ENCODE data around the gene TEX11.
A peak's percentile ranks its signal among the peaks of the same experiment; 100 is the strongest.
"Not testable (repeated sequence)": the region's sequence is repeated elsewhere in the genome, so short reads cannot be mapped to it uniquely, and the experiment has no call there.

The TEX11 gene

GRCh38 chrX:70587158-70587557 is 321.4 kb downstream of the TEX11 start:
- not testable (repeated sequence) for DNase-seq (ENCODE audit: low read depth)

DNA sequence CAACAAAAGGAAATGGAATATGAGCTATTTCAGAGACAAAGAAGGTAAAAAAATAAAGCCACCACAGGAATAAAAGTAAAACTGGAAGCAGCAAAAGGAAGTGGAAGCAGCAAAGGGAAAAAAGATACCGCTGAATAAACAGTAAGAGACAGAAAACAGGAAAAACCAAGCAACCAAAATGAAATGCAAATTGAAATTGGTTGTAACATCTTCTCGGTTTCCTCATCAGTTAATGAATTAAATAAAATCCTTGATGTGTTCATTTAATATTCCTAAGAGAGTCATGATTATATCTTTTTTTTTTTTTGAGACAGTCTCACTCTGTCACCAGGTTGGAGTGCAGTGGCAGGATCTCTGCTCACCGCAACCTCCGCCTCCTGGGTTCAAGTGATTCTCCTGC is 331.1 kb downstream of the TEX11 start:
- no peak for DNase-seq (ENCODE audit: low read depth)

DNA sequence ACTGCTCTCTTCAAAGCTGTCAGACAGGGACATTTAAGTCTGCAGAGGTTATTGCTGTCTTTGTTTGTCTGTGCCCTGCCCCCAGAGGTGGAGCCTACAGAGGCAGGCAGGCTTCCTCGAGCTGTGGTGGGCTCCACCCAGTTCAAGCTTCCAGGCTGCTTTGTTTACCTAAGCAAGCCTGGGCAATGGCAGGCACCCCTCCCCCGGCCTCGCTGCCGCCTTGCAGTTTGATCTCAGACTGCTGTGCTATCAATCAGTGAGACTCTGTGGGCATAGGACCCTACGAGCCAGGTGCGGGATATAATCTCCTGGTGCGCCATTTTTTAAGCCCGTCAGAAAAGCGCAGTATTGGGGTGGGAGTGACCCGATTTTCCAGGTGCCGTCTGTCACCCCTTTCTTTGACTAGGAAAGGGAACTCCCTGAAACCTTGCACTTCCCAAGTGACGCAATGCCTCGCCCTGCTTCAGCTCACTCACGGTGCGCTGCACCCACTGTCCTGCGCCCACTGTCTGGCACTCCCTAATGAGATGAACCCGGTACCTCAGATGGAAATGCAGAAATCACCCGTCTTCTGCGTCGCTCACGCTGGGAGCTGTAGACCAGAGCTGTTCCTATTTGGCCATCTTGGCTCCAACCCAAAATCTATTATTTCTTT is 338.5 kb downstream of the TEX11 start:
- not testable (repeated sequence) for DNase-seq (ENCODE audit: low read depth)

- DNase-seq (ENCODE audit: low read depth): no peak
These were observed 353.6 kb downstream of the TEX11 start for GRCh38 chrX:70554948-70555347.

GRCh38 chrX:70554523-70554922 is 354.0 kb downstream of the TEX11 start:
- no peak for DNase-seq (ENCODE audit: low read depth)

DNA sequence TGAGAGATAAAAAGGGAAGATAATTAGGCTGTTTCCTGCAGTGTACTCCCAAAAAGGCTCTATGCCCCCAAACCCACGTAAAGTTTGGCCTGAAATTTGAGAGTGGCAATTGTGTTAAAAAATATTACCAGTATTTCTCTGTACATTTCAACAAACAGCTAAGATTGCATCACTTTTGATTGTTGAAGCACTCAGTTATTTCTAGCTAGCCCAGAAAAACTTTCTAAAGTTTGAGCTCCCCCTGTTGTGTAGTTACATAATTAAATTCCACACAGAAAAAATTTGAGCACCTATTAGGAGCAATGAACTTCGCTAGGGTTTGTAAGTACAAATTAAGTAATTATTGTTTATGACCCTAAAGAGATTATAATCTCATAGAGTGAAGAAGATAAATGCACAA is 354.4 kb downstream of the TEX11 start:
- no peak for DNase-seq (ENCODE audit: low read depth)

- DNase-seq (ENCODE audit: low read depth): no peak
These were observed 355.0 kb downstream of the TEX11 start for GRCh38 chrX:70553516-70553915.

DNA sequence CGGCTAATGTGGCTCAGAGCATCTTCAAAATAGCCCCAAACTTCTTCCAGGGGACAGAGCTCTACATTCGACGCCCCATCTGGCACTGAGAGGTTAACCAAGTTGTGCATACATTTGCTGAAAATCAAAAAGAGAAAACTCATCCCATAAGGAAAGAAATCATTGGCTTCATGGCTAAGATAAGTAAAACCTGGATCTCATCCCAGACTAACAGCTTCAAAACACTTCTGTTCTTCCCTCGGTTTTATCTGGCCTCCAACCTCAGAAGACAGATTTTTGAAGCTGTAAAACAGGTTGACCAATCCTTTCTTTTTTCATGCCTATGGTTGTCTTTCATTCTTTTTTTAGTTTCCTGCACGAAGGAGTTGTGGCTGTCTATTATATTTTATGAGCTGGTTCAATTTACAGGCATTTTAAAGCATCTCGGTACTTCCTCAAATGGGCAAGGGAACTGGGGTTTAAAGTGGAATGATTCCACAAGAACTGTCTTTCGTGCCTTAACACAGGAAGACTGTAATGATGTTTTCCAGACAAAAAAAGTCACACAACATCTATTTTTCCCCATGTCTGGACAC is 356.3 kb downstream of the TEX11 start:
- DNase-seq (ENCODE audit: low read depth): no peak

DNA sequence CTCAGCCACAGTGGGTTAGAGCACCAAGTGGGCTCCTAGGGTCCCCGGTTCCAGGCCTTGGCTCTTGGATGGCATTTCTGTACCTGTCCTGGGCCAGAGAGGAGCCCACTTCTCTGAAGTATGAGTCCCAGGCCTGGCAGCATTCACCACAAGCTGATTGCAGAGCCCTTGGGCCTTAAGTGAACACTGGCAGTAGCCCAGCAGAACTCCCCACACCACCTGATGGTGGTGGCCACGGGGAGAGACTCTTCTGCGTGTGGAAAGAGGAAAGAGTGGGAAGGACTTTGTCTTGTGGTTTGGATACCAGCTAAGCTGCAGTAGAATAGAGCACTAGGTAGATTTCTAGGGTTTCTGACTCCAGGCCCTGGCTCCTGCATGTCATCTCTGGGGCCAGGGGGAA is 359.1 kb downstream of the TEX11 start:
- DNase-seq (ENCODE audit: low read depth): no peak

GRCh38 chrX:70535198-70535597 is 373.3 kb downstream of the TEX11 start:
- DNase-seq (ENCODE audit: low read depth): no peak

GRCh38 chrX:70527610-70528345 is 380.7 kb downstream of the TEX11 start:
- peak; percentile 42 for DNase-seq (ENCODE audit: low read depth)

- no peak for DNase-seq (ENCODE audit: low read depth)
These were observed 381.5 kb downstream of the TEX11 start for GRCh38 chrX:70527053-70527452.

DNA sequence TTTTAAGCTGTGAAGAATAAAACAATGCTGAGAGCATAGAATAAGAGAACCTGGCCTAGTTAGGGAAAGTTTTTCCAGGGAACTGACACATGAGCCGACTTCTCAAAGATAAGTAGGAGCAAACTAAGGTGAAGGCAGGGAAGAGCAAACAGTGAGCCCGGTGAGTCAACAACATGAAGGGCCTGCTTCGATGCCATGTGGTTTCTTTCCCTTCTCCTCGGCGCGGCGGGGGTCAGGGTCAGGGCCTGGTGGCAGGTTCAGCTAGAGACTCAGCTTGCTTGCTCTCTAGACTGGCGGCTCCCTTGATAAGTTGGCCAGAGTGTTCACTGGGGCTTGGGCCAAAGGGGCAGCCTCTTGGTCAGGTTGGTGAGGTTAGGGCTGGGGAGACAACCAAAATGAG is 382.8 kb downstream of the TEX11 start:
- no peak for DNase-seq (ENCODE audit: low read depth)

DNA sequence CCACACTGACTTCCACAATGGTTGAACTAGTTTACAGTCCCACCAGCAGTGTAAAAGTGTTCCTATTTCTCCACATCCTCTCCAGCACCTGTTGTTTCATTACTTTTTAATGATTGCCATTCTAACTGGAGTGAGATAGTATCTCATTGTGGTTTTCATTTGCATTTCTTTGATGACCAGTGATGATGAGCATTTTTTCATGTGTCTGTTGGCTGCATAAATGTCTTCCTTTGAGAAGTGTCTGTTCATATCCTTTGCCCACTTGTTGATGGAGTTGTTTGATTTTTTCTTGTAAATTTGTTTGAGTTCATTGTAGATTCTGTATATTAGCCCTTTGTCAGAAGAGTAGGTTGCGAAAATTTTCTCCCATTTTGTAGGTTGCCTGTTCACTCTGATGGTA is 392.8 kb downstream of the TEX11 start:
- DNase-seq (ENCODE audit: low read depth): not testable (repeated sequence)

- not testable (repeated sequence) for DNase-seq (ENCODE audit: low read depth)
These were observed 393.2 kb downstream of the TEX11 start for GRCh38 chrX:70515270-70515669.

DNA sequence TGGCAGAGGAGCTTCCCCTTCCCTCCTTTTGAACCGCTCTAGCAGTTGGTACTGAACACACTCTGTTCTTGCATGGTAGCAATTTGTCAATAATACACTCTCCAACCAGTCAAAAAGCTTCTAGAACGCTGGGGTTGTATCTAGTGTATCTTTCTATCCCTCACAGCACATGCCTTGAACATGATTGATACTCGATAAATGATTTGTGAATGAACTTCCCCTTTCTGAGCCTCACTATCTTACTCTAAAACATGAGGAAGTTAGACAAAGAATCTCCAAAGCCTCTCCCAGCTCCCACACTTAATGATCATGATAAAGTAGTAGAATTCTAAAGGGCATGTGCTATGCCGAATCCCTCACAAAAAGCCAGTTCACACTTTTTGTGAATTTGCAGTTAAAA is 399.4 kb downstream of the TEX11 start:
- DNase-seq (ENCODE audit: low read depth): no peak

- DNase-seq (ENCODE audit: low read depth): no peak
These were observed 400.1 kb downstream of the TEX11 start for GRCh38 chrX:70508296-70508911.

DNA sequence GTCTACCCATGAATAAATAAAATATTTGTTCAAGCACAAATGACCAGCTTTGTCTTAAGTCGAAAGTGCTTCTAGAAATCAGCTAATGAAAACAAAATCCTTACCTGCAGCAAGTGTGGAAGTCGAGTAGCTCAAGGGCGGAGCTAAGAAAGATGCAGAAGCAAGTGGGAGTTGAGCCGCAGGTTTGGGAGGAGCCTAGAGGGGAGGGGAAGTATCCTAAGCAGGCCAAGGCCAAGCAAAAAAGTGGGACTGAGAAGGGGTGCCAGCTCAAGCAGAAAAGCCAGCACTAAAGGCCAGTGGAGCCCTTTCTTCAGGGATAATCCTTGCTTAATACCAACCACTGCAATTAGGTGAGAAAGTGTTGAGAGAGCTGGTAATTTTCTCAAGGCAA is 403.1 kb downstream of the TEX11 start:
- no peak for DNase-seq (ENCODE audit: low read depth)

- no peak for DNase-seq (ENCODE audit: low read depth)
These were observed 403.6 kb downstream of the TEX11 start for GRCh38 chrX:70504772-70505450.

DNA sequence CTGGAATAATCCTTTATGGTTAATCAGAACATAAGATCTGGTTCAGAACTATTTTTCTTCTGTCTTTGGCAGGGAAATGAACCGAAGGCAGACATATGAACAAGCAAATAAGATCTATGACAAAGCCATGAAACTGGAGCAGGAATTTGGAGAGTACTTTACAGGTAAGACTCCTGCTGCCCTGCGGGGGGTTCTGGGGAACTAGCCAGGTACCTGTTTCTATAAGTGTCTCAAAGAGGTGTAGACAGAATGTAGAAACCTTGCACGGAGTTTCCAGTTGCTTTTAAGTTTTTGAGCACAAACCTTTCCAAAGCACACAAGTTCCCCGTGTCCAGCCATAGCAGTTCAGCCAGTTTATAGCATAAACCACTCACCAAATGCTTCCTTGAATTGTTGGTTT is 407.7 kb downstream of the TEX11 start:
- no peak for DNase-seq (ENCODE audit: low read depth)

DNA sequence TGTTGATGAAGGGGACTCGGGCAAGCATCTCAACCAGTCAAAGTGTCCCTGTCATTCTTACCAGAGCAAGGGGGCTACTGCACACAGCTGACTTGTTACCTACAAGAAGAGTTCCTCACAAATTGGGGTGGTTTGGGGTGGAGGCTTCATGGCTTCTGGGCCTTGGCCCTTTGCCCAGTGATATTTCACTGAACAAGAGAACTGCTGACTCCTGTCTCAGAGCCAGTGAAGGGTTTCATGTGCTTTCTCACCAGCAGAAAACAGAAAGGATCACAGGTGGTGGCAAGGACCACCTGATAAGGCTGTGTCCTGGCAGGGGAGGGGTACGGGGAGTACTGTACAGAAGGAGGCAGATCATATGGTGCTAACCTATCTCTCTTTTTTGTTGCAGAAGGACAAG is 410.4 kb downstream of the TEX11 start:
- DNase-seq (ENCODE audit: low read depth): no peak

GRCh38 chrX:70497026-70497425 is 411.5 kb downstream of the TEX11 start:
- DNase-seq (ENCODE audit: low read depth): no peak

DNA sequence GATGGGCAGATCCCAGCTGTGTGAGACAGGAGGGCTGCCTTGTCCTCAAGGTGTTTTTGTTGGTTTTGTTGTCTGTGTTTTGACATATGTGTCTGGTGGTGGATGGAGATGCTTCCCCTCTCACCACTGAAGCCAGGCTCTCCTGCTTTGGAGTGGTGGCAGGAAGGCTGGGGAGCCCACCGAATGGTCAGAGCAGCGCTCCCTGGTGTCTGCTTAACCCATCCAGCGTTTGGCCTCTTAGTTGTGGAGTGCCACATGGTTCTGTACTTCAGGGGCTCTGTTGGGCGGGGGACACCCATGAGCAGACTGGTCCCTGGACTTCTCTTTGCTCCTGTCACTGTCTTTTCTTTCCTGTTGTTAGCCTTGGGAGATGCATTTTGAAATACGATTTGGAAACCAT is 412.0 kb downstream of the TEX11 start:
- DNase-seq (ENCODE audit: low read depth): no peak
